Measurements from ENCODE around the gene APMAP.
"Not testable (repeated sequence)": the region's sequence is repeated elsewhere in the genome, so short reads cannot be mapped to it uniquely, and the experiment has no call there.

Gene APMAP

GRCh38 chr20:24952376-24953208 lies 40.0 kb downstream of the APMAP start:
- H3K27me3 ChIP-seq (ENCODE audit: control insufficient read depth in 1 of 2, insufficient read depth in 2 of 2, low read length in 2 of 2): no peaks in the 10 kb centered on the region
- H3K9me3 ChIP-seq (ENCODE audit: low read length): no peaks in the 10 kb centered on the region
- no peak overlapping the region for H3K9ac ChIP-seq (ENCODE audit: low read length)
- H3K27ac ChIP-seq (ENCODE audit: low read depth, low read length): no peak overlapping the region
- no peaks in the 10 kb centered on the region for H3K36me3 ChIP-seq (ENCODE audit: insufficient read depth, low read length)
- H3K4me3 ChIP-seq (ENCODE audit: low read depth in 1 of 2, low read length in 2 of 2): no peak overlapping the region
- no peaks in the 10 kb centered on the region for H3K4me1 ChIP-seq (ENCODE audit: insufficient read depth, low read length)

GRCh38 chr20:24951536-24952083 lies 40.9 kb downstream of the APMAP start:
- Histone ChIP-seq H3K36me3 (ENCODE audit: insufficient read depth, low read length) (no peaks in the 10 kb centered on the region), H3K4me3 (ENCODE audit: low read depth in 1 of 2, low read length in 2 of 2) (no peak overlapping the region), H3K27ac (ENCODE audit: low read depth, low read length) (no peak overlapping the region), H3K4me1 (ENCODE audit: insufficient read depth, low read length) (no peaks in the 10 kb centered on the region), H3K9me3 (ENCODE audit: low read length) (no peaks in the 10 kb centered on the region), H3K9ac (ENCODE audit: low read length) (no peak overlapping the region), H3K27me3 (ENCODE audit: control insufficient read depth in 1 of 2, insufficient read depth in 2 of 2, low read length in 2 of 2) (no peaks in the 10 kb centered on the region)

GRCh38 chr20:24950836-24951525 lies 41.6 kb downstream of the APMAP start:
- Histone ChIP-seq H3K4me3 (ENCODE audit: low read depth in 1 of 2, low read length in 2 of 2) (no peak overlapping the region), H3K4me1 (ENCODE audit: insufficient read depth, low read length) (no peaks in the 10 kb centered on the region), H3K27ac (ENCODE audit: low read depth, low read length) (no peak overlapping the region), H3K27me3 (ENCODE audit: control insufficient read depth in 1 of 2, insufficient read depth in 2 of 2, low read length in 2 of 2) (no peaks in the 10 kb centered on the region), H3K36me3 (ENCODE audit: insufficient read depth, low read length) (no peaks in the 10 kb centered on the region), H3K9me3 (ENCODE audit: low read length) (no peaks in the 10 kb centered on the region), H3K9ac (ENCODE audit: low read length) (no peak overlapping the region)

GRCh38 chr20:24950128-24950835 lies 42.3 kb downstream of the APMAP start:
- no peak overlapping the region for H3K27ac ChIP-seq (ENCODE audit: low read depth, low read length)
- no peaks in the 10 kb centered on the region for H3K9me3 ChIP-seq (ENCODE audit: low read length)
- H3K4me1 ChIP-seq (ENCODE audit: insufficient read depth, low read length): no peaks in the 10 kb centered on the region
- H3K4me3 ChIP-seq (ENCODE audit: low read depth in 1 of 2, low read length in 2 of 2): no peak overlapping the region
- H3K27me3 ChIP-seq (ENCODE audit: control insufficient read depth in 1 of 2, insufficient read depth in 2 of 2, low read length in 2 of 2): no peaks in the 10 kb centered on the region
- no peaks in the 10 kb centered on the region for H3K36me3 ChIP-seq (ENCODE audit: insufficient read depth, low read length)
- no peak overlapping the region for H3K9ac ChIP-seq (ENCODE audit: low read length)

GRCh38 chr20:24949756-24950127 lies 42.8 kb downstream of the APMAP start:
- H3K27ac ChIP-seq (ENCODE audit: low read depth, low read length): no peak overlapping the region
- H3K27me3 ChIP-seq (ENCODE audit: control insufficient read depth in 1 of 2, insufficient read depth in 2 of 2, low read length in 2 of 2): no peaks in the 10 kb centered on the region
- no peaks in the 10 kb centered on the region for H3K4me1 ChIP-seq (ENCODE audit: insufficient read depth, low read length)
- no peaks in the 10 kb centered on the region for H3K36me3 ChIP-seq (ENCODE audit: insufficient read depth, low read length)
- no peak overlapping the region for H3K4me3 ChIP-seq (ENCODE audit: low read depth in 1 of 2, low read length in 2 of 2)
- no peaks in the 10 kb centered on the region for H3K9me3 ChIP-seq (ENCODE audit: low read length)
- no peak overlapping the region for H3K9ac ChIP-seq (ENCODE audit: low read length)

GRCh38 chr20:24948939-24949679 lies 43.4 kb downstream of the APMAP start, which contains the start of gene CST7:
CST7 (plus strand) TSS chr20:24949269; CDS start chr20:24949506, 237 bp downstream.
- no peak within 1 kb of the TSS for H3K4me3 ChIP-seq (ENCODE audit: low read depth in 1 of 2, low read length in 2 of 2)
- no peaks in the 10 kb centered on the region for H3K4me1 ChIP-seq (ENCODE audit: insufficient read depth, low read length)
- no peak within 1 kb of the TSS for H3K9ac ChIP-seq (ENCODE audit: low read length)
- H3K27ac ChIP-seq (ENCODE audit: low read depth, low read length): no peak within 1 kb of the TSS
- H3K9me3 ChIP-seq (ENCODE audit: low read length): no peaks in the 10 kb centered on the region
- H3K36me3 ChIP-seq (ENCODE audit: insufficient read depth, low read length): no peaks in the 10 kb centered on the region
- no peaks in the 10 kb centered on the region for H3K27me3 ChIP-seq (ENCODE audit: control insufficient read depth in 1 of 2, insufficient read depth in 2 of 2, low read length in 2 of 2)

GRCh38 chr20:24948396-24948938 lies 44.1 kb downstream of the APMAP start:
- H3K4me3 ChIP-seq (ENCODE audit: low read depth in 1 of 2, low read length in 2 of 2); H3K27me3 ChIP-seq (ENCODE audit: control insufficient read depth in 1 of 2, insufficient read depth in 2 of 2, low read length in 2 of 2); H3K27ac ChIP-seq (ENCODE audit: low read depth, low read length); H3K4me1 ChIP-seq (ENCODE audit: insufficient read depth, low read length); H3K9ac ChIP-seq (ENCODE audit: low read length); H3K9me3 ChIP-seq (ENCODE audit: low read length); H3K36me3 ChIP-seq (ENCODE audit: insufficient read depth, low read length): not testable (repeated sequence)

- H3K27me3 ChIP-seq (ENCODE audit: control insufficient read depth in 1 of 2, insufficient read depth in 2 of 2, low read length in 2 of 2); H3K4me1 ChIP-seq (ENCODE audit: insufficient read depth, low read length); H3K27ac ChIP-seq (ENCODE audit: low read depth, low read length); H3K9me3 ChIP-seq (ENCODE audit: low read length); H3K4me3 ChIP-seq (ENCODE audit: low read depth in 1 of 2, low read length in 2 of 2); H3K36me3 ChIP-seq (ENCODE audit: insufficient read depth, low read length); H3K9ac ChIP-seq (ENCODE audit: low read length): not testable (repeated sequence)
Observed at GRCh38 chr20:24946376-24946775, 46.2 kb downstream of the APMAP start.

GRCh38 chr20:24943731-24944130 lies 48.8 kb downstream of the APMAP start:
- Histone ChIP-seq H3K27me3 (ENCODE audit: control insufficient read depth in 1 of 2, insufficient read depth in 2 of 2, low read length in 2 of 2) (no peaks in the 10 kb centered on the region), H3K4me3 (ENCODE audit: low read depth in 1 of 2, low read length in 2 of 2) (no peak overlapping the region), H3K36me3 (ENCODE audit: insufficient read depth, low read length) (no peaks in the 10 kb centered on the region), H3K27ac (ENCODE audit: low read depth, low read length) (no peak overlapping the region), H3K9ac (ENCODE audit: low read length) (no peak overlapping the region), H3K4me1 (ENCODE audit: insufficient read depth, low read length) (no peaks in the 10 kb centered on the region), H3K9me3 (ENCODE audit: low read length) (no peaks in the 10 kb centered on the region)

- Histone ChIP-seq H3K27me3 (ENCODE audit: control insufficient read depth in 1 of 2, insufficient read depth in 2 of 2, low read length in 2 of 2) (no peaks in the 10 kb centered on the region), H3K4me3 (ENCODE audit: low read depth in 1 of 2, low read length in 2 of 2) (no peak overlapping the region), H3K9me3 (ENCODE audit: low read length) (no peaks in the 10 kb centered on the region), H3K9ac (ENCODE audit: low read length) (no peak overlapping the region), H3K36me3 (ENCODE audit: insufficient read depth, low read length) (no peaks in the 10 kb centered on the region), H3K4me1 (ENCODE audit: insufficient read depth, low read length) (no peaks in the 10 kb centered on the region), H3K27ac (ENCODE audit: low read depth, low read length) (no peak overlapping the region)
Observed at GRCh38 chr20:24943196-24943595, 49.4 kb downstream of the APMAP start.

All from muscle layer of colon (tissue), 2 donors.